AG09309 (cell line): ENCODE results near the gene ABHD12B.

ENCODE experiments used
- DNase-seq: peaks from one replicate; pipeline ENCODE4 v3.0.0-alpha.2; 2010; ENCODE audit warnings: low read depth
- H3K4me3 ChIP-seq: 2 replicates; pipeline ENCODE4 v1.5.1; 2011; ENCODE audit warnings: mild to moderate bottlenecking, low read depth, low read length, moderate library complexity; ENCODE audit not compliant: control insufficient read depth
- CTCF ChIP-seq: IDR thresholded peaks from 2 replicates; pipeline ENCODE4 v1.5.1; 2011; ENCODE audit warnings: mild to moderate bottlenecking, low read depth, low read length, inconsistent platforms; ENCODE audit not compliant: insufficient read depth, control insufficient read depth; ENCODE audit errors: missing control alignments

Gene ABHD12B

GRCh38 chr14:50864237-50864636 is 7.6 kb upstream of the ABHD12B start:
- no peak for TF ChIP-seq CTCF
- no peak overlapping the region for H3K4me3 ChIP-seq
- no peak for DNase-seq

- DNase-seq: no peak
- no peak for TF ChIP-seq CTCF
- H3K4me3 ChIP-seq: no peak overlapping the region
Observed at GRCh38 chr14:50864946-50865345, 6.9 kb upstream of the ABHD12B start.

- no peak for TF ChIP-seq CTCF
- DNase-seq: no peak
- H3K4me3 ChIP-seq: no peak overlapping the region
Observed at GRCh38 chr14:50865391-50866076, 6.3 kb upstream of the ABHD12B start.

- DNase-seq: no peak
- H3K4me3 ChIP-seq: no peak overlapping the region
- TF ChIP-seq CTCF: no peak
Observed at GRCh38 chr14:50871228-50871627, 625 bp upstream of the ABHD12B start.

- TF ChIP-seq CTCF: no peak
- H3K4me3 ChIP-seq: no peak overlapping the region
- DNase-seq: no peak
Observed at GRCh38 chr14:50874757-50875156, 2.9 kb downstream of the ABHD12B start.

GRCh38 chr14:50875359-50876070 is 3.7 kb downstream of the ABHD12B start:
- DNase-seq: no peak
- no peak overlapping the region for H3K4me3 ChIP-seq
- TF ChIP-seq CTCF: no peak
